HepG2 (cell line): ENCODE results near the gene BCL2L1. TPM values are rescaled to one million over a fixed set of nuclear protein-coding genes. Genes with fewer than 3 reads are reported as not detected.

Source experiments
- E2F2 ChIP-seq: sonication (generic); formaldehyde crosslinking; IDR thresholded peaks from 2 replicates; pipeline ENCODE4 v1.4.0; 2020; ENCODE audit warnings: missing genetic modification reagents, borderline replicate concordance
- EEA1 ChIP-seq: sonication (generic); formaldehyde crosslinking; IDR thresholded peaks from 2 replicates; pipeline ENCODE4 v1.5.1; 2020; ENCODE audit warnings: mild to moderate bottlenecking, missing genetic modification reagents, borderline replicate concordance
- FOSL2 ChIP-seq: sonication (generic); formaldehyde crosslinking; IDR thresholded peaks from 2 replicates; pipeline ENCODE4 v1.4.0; 2020; ENCODE audit warnings: missing genetic modification reagents
- HNRNPK ChIP-seq: fragments of 200-400 bp; formaldehyde crosslinking; IDR thresholded peaks from 2 replicates; pipeline ENCODE4 v1.6.1; 2018; ENCODE audit warnings: low read length, low read depth, moderate library complexity, mild to moderate bottlenecking; ENCODE audit not compliant: poor library complexity, severe bottlenecking
- LBX2 ChIP-seq: sonication (generic); formaldehyde crosslinking; IDR thresholded peaks from 2 replicates; pipeline ENCODE4 v1.5.0; 2020; ENCODE audit warnings: missing genetic modification reagents, mild to moderate bottlenecking, borderline replicate concordance
- NONO ChIP-seq, 2 experiments: fragments of 450-650 bp in 1 of 2; sonication (generic) in 1 of 2; formaldehyde crosslinking in 1 of 2; IDR thresholded peaks in 1 of 2; conservative IDR thresholded peaks in 1 of 2; 2 replicates each; pipeline versions ENCODE4 v1.6.1 to v1.8.0; 2017 to 2022; ENCODE audit warnings: mild to moderate bottlenecking in 1 of 2, missing genetic modification reagents in 1 of 2, moderate library complexity in 1 of 2
- PRDM4 ChIP-seq: sonication (generic); formaldehyde crosslinking; IDR thresholded peaks from 2 replicates; pipeline ENCODE4 v1.9.0; 2021; ENCODE audit warnings: missing genetic modification reagents, borderline replicate concordance
- SSRP1 ChIP-seq: IDR thresholded peaks from 2 replicates; pipeline ENCODE4 v1.6.1; 2016; ENCODE audit warnings: control low read depth
- ZBTB8A ChIP-seq: sonication (generic); formaldehyde crosslinking; IDR thresholded peaks from 2 replicates; pipeline ENCODE4 v1.4.0; 2020; ENCODE audit warnings: mild to moderate bottlenecking, low read depth, missing genetic modification reagents, borderline replicate concordance
- ZNF235 ChIP-seq: sonication (generic); formaldehyde crosslinking; IDR thresholded peaks from 2 replicates; pipeline ENCODE4 v1.8.1; 2023; ENCODE audit warnings: mild to moderate bottlenecking, missing genetic modification reagents, borderline replicate concordance
- ZNF333 ChIP-seq: sonication (generic); formaldehyde crosslinking; IDR thresholded peaks from 2 replicates; pipeline ENCODE4 v1.4.0; 2020; ENCODE audit warnings: mild to moderate bottlenecking, missing genetic modification reagents, borderline replicate concordance
- ZNF512B ChIP-seq: sonication (generic); formaldehyde crosslinking; IDR thresholded peaks from 2 replicates; pipeline ENCODE4 v1.5.1; 2020; ENCODE audit warnings: missing genetic modification reagents, mild to moderate bottlenecking, borderline replicate concordance
- ZNF678 ChIP-seq: sonication (generic); formaldehyde crosslinking; IDR thresholded peaks from 2 replicates; pipeline ENCODE4 v1.4.0; 2020; ENCODE audit warnings: mild to moderate bottlenecking, missing genetic modification reagents
- ZNF773 ChIP-seq: sonication (generic); formaldehyde crosslinking; IDR thresholded peaks from 2 replicates; pipeline ENCODE4 v1.4.0; 2020; ENCODE audit warnings: missing genetic modification reagents, borderline replicate concordance
- polyA plus RNA-seq, 8 experiments: library from polyadenylated mRNA; depleted of rRNA in 3 of 8; stranded (reverse) in 7 of 8; unstranded in 1 of 8; fragments of >200 nt; fragmentation: Illumina TruSeq in 4 of 8; extraction: Trizol in 4 of 8; gene quantifications; 2 replicates each; pipeline versions ENCODE4 v1.2.1 to v1.2.3, GENCODE V29; 2011 to 2016; ENCODE audit warnings: low read depth in 4 of 8, missing spikeins in 1 of 8, mixed read lengths in 1 of 8; ENCODE audit not compliant: insufficient read depth in 1 of 8
- total RNA-seq, 5 experiments: library from RNA; depleted of rRNA; stranded (reverse); fragments of >200 nt; fragmentation: Illumina TruSeq; extraction: Trizol; gene quantifications; 2 replicates each; pipeline ENCODE4 v1.2.3, GENCODE V29; 2016; ENCODE audit warnings: low read depth in 1 of 5
- TF ChIP-seq, protein P1 (sequence below): sonication (generic); formaldehyde crosslinking; IDR thresholded peaks from 2 replicates; pipeline ENCODE4 v1.4.0; 2020; ENCODE audit warnings: missing genetic modification reagents, mild to moderate bottlenecking, borderline replicate concordance
- TF ChIP-seq, protein P2 (sequence below): sonication (generic); formaldehyde crosslinking; IDR thresholded peaks from 2 replicates; pipeline ENCODE4 v1.4.0; 2020; ENCODE audit warnings: missing genetic modification reagents

Gene BCL2L1
- total and polyA plus RNA-seq, 2 of the 13 experiments (the other 11 are each of a cell fraction or from before 2014, with no cell fraction given): 164 to 258 TPM

- TF ChIP-seq HNRNPK (no peak), SSRP1 (no peak; the same call in 1 of the 2 replicates), E2F2 (CRISPR knock-in tag) (no peak), FOSL2 (CRISPR knock-in tag) (peak; percentile 58), EEA1 (CRISPR knock-in tag) (no peak), ZNF678 (CRISPR knock-in tag) (no peak), PRDM4 (CRISPR knock-in tag) (no peak), NONO (IDR thresholded peaks at IDR 0.05) (no peak), NONO (CRISPR knock-in tag; conservative IDR thresholded peaks at IDR 0.05) (no peak), ZNF235 (CRISPR knock-in tag) (no peak), ZNF773 (CRISPR knock-in tag) (no peak), ZNF512B (CRISPR knock-in tag) (no peak), ZBTB8A (no peak), LBX2 (no peak), ZNF333 (no peak)
- TF ChIP-seq, protein P1, sequence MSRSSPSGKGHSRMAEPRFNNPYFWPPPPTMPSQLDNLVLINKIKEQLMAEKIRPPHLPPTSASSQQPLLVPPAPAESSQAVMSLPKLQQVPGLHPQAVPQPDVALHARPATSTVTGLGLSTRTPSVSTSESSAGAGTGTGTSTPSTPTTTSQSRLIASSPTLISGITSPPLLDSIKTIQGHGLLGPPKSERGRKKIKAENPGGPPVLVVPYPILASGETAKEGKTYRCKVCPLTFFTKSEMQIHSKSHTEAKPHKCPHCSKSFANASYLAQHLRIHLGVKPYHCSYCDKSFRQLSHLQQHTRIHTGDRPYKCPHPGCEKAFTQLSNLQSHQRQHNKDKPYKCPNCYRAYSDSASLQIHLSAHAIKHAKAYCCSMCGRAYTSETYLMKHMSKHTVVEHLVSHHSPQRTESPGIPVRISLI (CRISPR knock-in tag): no peak
- TF ChIP-seq, protein P2, sequence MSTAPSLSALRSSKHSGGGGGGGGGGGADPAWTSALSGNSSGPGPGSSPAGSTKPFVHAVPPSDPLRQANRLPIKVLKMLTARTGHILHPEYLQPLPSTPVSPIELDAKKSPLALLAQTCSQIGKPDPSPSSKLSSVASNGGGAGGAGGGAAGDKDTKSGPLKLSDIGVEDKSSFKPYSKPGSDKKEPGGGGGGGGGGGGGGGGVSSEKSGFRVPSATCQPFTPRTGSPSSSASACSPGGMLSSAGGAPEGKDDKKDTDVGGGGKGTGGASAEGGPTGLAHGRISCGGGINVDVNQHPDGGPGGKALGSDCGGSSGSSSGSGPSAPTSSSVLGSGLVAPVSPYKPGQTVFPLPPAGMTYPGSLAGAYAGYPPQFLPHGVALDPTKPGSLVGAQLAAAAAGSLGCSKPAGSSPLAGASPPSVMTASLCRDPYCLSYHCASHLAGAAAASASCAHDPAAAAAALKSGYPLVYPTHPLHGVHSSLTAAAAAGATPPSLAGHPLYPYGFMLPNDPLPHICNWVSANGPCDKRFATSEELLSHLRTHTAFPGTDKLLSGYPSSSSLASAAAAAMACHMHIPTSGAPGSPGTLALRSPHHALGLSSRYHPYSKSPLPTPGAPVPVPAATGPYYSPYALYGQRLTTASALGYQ (CRISPR knock-in tag): no peak
These were observed 47.5 kb downstream of the BCL2L1 start (continued) for GRCh38 chr20:31674895-31675827.
